ENCODE data around the gene MRPL49. TPM values are rescaled to one million over a fixed set of nuclear protein-coding genes. Genes with fewer than 3 reads are reported as not detected.

MRPL49 gene
- total and polyA plus RNA-seq, 2 of the 8 experiments (the other 6 are each of a cell fraction or from before 2014, with no cell fraction given) = 54.0 to 84.8 TPM

DNA sequence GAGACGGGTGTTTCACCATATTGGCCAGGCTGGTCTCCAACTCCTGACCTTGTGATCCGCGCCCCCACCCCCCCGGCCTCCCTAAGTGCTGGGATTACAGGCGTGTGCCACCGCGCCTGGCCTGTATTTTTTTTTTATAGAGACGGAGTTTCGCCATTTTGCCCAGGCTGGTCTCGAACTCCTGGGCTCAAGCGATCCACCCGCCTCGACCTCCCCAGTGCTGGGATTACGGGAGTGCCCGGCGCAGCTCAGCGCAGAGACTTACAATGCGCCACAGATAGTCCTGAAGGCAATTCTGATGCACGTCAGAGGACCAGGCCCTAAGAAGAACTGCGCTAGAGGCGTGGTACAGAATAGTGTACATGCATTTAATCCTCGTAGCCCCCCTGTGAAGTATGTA, 26.7 kb upstream of the MRPL49 start:
- no peak overlapping the region for H2BK120ac ChIP-seq (replicated peaks; ENCODE audit: low read depth, low read length)
- H4K20me1 ChIP-seq (replicated peaks in 1 of 2; ENCODE audit: control insufficient read depth in 1 of 2, insufficient read depth in 2 of 2, low read length in 2 of 2) = peaks cover 0 to 3% of the 10 kb centered on the region in 2 experiments
- H3K79me1 ChIP-seq (ENCODE audit: low read depth, low read length) = peaks cover 2% of the 10 kb centered on the region; the same call in 1 of the 2 replicates
- peak overlapping the region; percentile 100 for H2AFZ ChIP-seq (ENCODE audit: low read length)
- H3K4me1 ChIP-seq (replicated peaks in 1 of 4; ENCODE audit: control insufficient read depth in 3 of 4, insufficient read depth in 4 of 4, low read length in 3 of 4) = peaks cover 0 to 6% (median 4%) of the 10 kb centered on the region in 4 experiments; a peak in 6 of 7 replicates
- FAIRE-seq = no peak
- TF ChIP-seq MAFK (IDR thresholded peaks at IDR 0.05; ENCODE audit: low read depth, low read length) (no peak), POLR2AphosphoS5 (IDR thresholded peaks at IDR 0.05; ENCODE audit: low read depth, low read length) (no peak)
- CTCF ChIA-PET (ENCODE audit: partially characterized antibody) = interaction anchor here (0.7 to 2.2 kb wide), 6 partner anchors 15 to 81 kb away, joined by 3 to 12 read pairs (median 4); partner anchors contain the start of gene ARL2
- H3K4me3 ChIP-seq (ENCODE audit: extremely low read depth in 1 of 4, insufficient read depth in 2 of 4, low read depth in 3 of 4, low read length in 4 of 4) = peak overlapping the region in 3 of 4 experiments; percentile 78 to 88 (median 78); a peak in 4 of 8 replicates
- H3K27me3 ChIP-seq (replicated peaks in 1 of 4; ENCODE audit: control insufficient read depth in 3 of 4, extremely low read depth in 1 of 4, insufficient read depth in 3 of 4, low read length in 3 of 4) = no peaks in the 10 kb centered on the region
- peak overlapping the region; percentile 97 for H3K4ac ChIP-seq (replicated peaks; ENCODE audit: insufficient read length, low read depth, low read length)
- H3K14ac ChIP-seq (ENCODE audit: insufficient read length) = no peak overlapping the region
- H3K4me2 ChIP-seq (ENCODE audit: insufficient read depth in 1 of 2, low read depth in 2 of 2, low read length in 2 of 2) = peak overlapping the region; percentile 53 to 64
- DNase-seq (ENCODE audit: low read depth in 1 of 2, low spot score in 2 of 2) = no peak
- peak overlapping the region; percentile 36; the same call in 1 of the 2 replicates for H2BK5ac ChIP-seq (ENCODE audit: low read depth, low read length)
- WGBS, 2 experiments (ENCODE audit: extremely low coverage in 1 of 2, insufficient coverage in 1 of 2, insufficient read length in 1 of 2, insufficient replicate concordance in 2 of 2, low coverage in 1 of 2, low lambda C conversion rate in 2 of 2, missing lambda C conversion rate in 1 of 2) = 88% methylated on average over 22 of the region's 22 CpGs; no CpG with 5 or more reads in 1 of the 2 experiments
- 0 out of 2 replicates have a peak overlapping the region, but pooled peaks have one; percentile 2 for H2BK12ac ChIP-seq (ENCODE audit: low read depth, low read length)
- no peaks in the 10 kb centered on the region for H3K23me2 ChIP-seq (ENCODE audit: low read depth, low read length)
- peak overlapping the region; percentile 99 for H4K8ac ChIP-seq (ENCODE audit: extremely low read depth, insufficient read depth, low read length)
- H3K23ac ChIP-seq (ENCODE audit: insufficient read length) = no peak overlapping the region
- H3K18ac ChIP-seq (ENCODE audit: extremely low read depth, low read length) = 0 out of 2 replicates have a peak overlapping the region, but pooled peaks have one; percentile 15
- no peak overlapping the region for H3K56ac ChIP-seq (replicated peaks; ENCODE audit: insufficient read length, low read depth, low read length)
- H2AK5ac ChIP-seq (ENCODE audit: low read depth, low read length) = no peak overlapping the region
- H2BK20ac ChIP-seq (ENCODE audit: low read length) = no peak overlapping the region
- H2BK15ac ChIP-seq (ENCODE audit: low read length) = no peak overlapping the region
- no peaks in the 10 kb centered on the region for H3K9me3 ChIP-seq (ENCODE audit: insufficient read depth in 2 of 2, low read depth in 1 of 2, low read length in 1 of 2)
- no peak overlapping the region for H3K27ac ChIP-seq (ENCODE audit: low read depth, low read length)
- peaks cover 0 to 3% (median 0%) of the 10 kb centered on the region in 4 experiments; a peak in 1 of 8 replicates for H3K36me3 ChIP-seq (ENCODE audit: control insufficient read depth in 2 of 4, insufficient read depth in 4 of 4, low read length in 3 of 4)
- H4K5ac ChIP-seq (ENCODE audit: insufficient read length, low read depth, low read length) = no peak overlapping the region
- POLR2A ChIA-PET (ENCODE audit: partially characterized antibody) = interaction anchor here (0.9 to 16.8 kb wide), 14 partner anchors 8 to 230 kb away, joined by 3 to 230 read pairs (median 4); partner anchors contain the start of genes CDCA5, FAU, MRPL49 and SYVN1
- peaks cover 0 to 13% of the 10 kb centered on the region in 2 experiments; a peak in 1 of 4 replicates for H3K79me2 ChIP-seq (ENCODE audit: control insufficient read depth in 1 of 2, insufficient read depth in 2 of 2, low read length in 2 of 2)
- H4K91ac ChIP-seq (replicated peaks; ENCODE audit: insufficient read length, low read length) = peak overlapping the region; percentile 45
- peak overlapping the region in 1 of 4 experiments; percentile 72; a peak in 1 of 7 replicates for H3K9ac ChIP-seq (replicated peaks in 1 of 4; ENCODE audit: extremely low read depth in 1 of 4, low read depth in 3 of 4, low read length in 3 of 4)

Data from H1 (cell line).